Endothelial cell of umbilical vein (primary cell): Measurements from ENCODE around the gene SRSF10. TPM values are rescaled to one million over a fixed set of nuclear protein-coding genes. Genes with fewer than 3 reads are reported as not detected.

ENCODE experiments used
- BruUV-seq: library from RNA; stranded (reverse); fragments of 400-500 nt; replicated peaks from 2 replicates; lab custom pipeline; 2021; lab: Mats Ljungman, UMichigan
- CTCF ChIA-PET: fragments of 300-600, 350-600 bp; sonication (Branson Sonifier 250); formaldehyde crosslinking; loops from one replicate; lab custom pipeline; 2021; ENCODE audit warnings: antibody characterized with exemption, inconsistent platforms; lab: Charles Lee
- POLR2A ChIA-PET: fragments of 300-600, 350-600 bp; sonication (Branson Sonifier 250); formaldehyde crosslinking; loops from one replicate; lab custom pipeline; 2021; ENCODE audit warnings: antibody characterized with exemption, inconsistent platforms; lab: Charles Lee
- DNase-seq: peaks from one replicate; pipeline ENCODE4 v3.0.0-alpha.2; 2011; ENCODE audit warnings: low read depth, low spot score
- FAIRE-seq: peaks from 2 replicates; lab custom pipeline; 2011; peaks lifted over from hg19 to GRCh38; lab: Jason Lieb, UNC
- H2AFZ ChIP-seq: 2 replicates; pipeline ENCODE4 v1.6.0; 2012; ENCODE audit warnings: low read depth, low read length, control low read depth, inconsistent platforms
- H3K27ac ChIP-seq: 2 replicates; pipeline ENCODE4 v1.5.1; 2011; ENCODE audit warnings: low read depth, mild to moderate bottlenecking, control low read depth, low read length, moderate library complexity; ENCODE audit not compliant: insufficient read depth
- H3K27me3 ChIP-seq, 2 experiments: 2 replicates each; pipeline versions ENCODE4 v1.6.0 to v1.6.1; 2011; ENCODE audit warnings: low read length in 2 of 2, mixed read lengths in 1 of 2; ENCODE audit not compliant: control insufficient read depth in 2 of 2, insufficient read depth in 2 of 2
- H3K36me3 ChIP-seq, 2 experiments: 2 replicates in 1 of 2; 3 replicates in 1 of 2; pipeline ENCODE4 v1.5.1; 2011; ENCODE audit warnings: low read length in 2 of 2, mild to moderate bottlenecking in 1 of 2, moderate library complexity in 1 of 2; ENCODE audit not compliant: control insufficient read depth in 2 of 2, insufficient read depth in 2 of 2; ENCODE audit errors: extremely low read depth in 1 of 2
- H3K4me1 ChIP-seq: 3 replicates; pipeline ENCODE4 v1.5.1; 2011; ENCODE audit warnings: mild to moderate bottlenecking, low read length; ENCODE audit not compliant: control insufficient read depth, insufficient read depth; ENCODE audit errors: extremely low read depth
- H3K4me2 ChIP-seq: 2 replicates; pipeline ENCODE4 v1.6.1; 2011; ENCODE audit warnings: low read length, control low read depth, mixed read lengths; ENCODE audit not compliant: insufficient read depth
- H3K4me3 ChIP-seq, 3 experiments: fragments of 200-600 bp in 1 of 3; sonication (generic), shearing (Covaris generic) in 1 of 3; replicated peaks in 1 of 3; 2 replicates each; pipeline ENCODE4 v1.5.1; 2011 to 2016; ENCODE audit warnings: control low read depth in 3 of 3, low read length in 3 of 3, mild to moderate bottlenecking in 2 of 3, inconsistent platforms in 1 of 3, low read depth in 1 of 3, moderate library complexity in 1 of 3; ENCODE audit not compliant: insufficient read depth in 1 of 3
- H3K79me2 ChIP-seq: 2 replicates; pipeline ENCODE4 v1.6.0; 2012; ENCODE audit warnings: low read length, inconsistent platforms; ENCODE audit not compliant: control insufficient read depth, insufficient read depth
- H3K9ac ChIP-seq: replicated peaks from 2 replicates; pipeline ENCODE3; 2011; ENCODE audit warnings: low read length, control low read depth; ENCODE audit not compliant: insufficient read depth; ENCODE audit errors: extremely low read depth
- H3K9me1 ChIP-seq: replicated peaks from 3 replicates; pipeline ENCODE4 v1.6.0; 2011; ENCODE audit warnings: mild to moderate bottlenecking, low read length; ENCODE audit not compliant: control insufficient read depth, insufficient read depth; ENCODE audit errors: extremely low read depth
- H3K9me3 ChIP-seq: replicated peaks from 2 replicates; pipeline ENCODE4 v1.5.1; 2012; ENCODE audit warnings: low read length, inconsistent platforms; ENCODE audit not compliant: control insufficient read depth, insufficient read depth
- H4K20me1 ChIP-seq: replicated peaks from 2 replicates; pipeline ENCODE3; 2011; ENCODE audit warnings: mild to moderate bottlenecking, low read length; ENCODE audit not compliant: control insufficient read depth, insufficient read depth; ENCODE audit errors: extremely low read depth
- EZH2 ChIP-seq: IDR thresholded peaks from 2 replicates; pipeline ENCODE4 v1.6.1; 2012; ENCODE audit warnings: borderline replicate concordance, low read depth, mild to moderate bottlenecking, moderate library complexity, low read length, inconsistent platforms; ENCODE audit not compliant: severe bottlenecking
- FOS ChIP-seq: IDR thresholded peaks from 2 replicates; pipeline ENCODE4 v1.6.1; 2011; ENCODE audit warnings: mild to moderate bottlenecking, low read length, moderate library complexity, borderline replicate concordance; ENCODE audit not compliant: insufficient read depth
- GATA2 ChIP-seq: IDR thresholded peaks from 2 replicates; pipeline ENCODE4 v1.7.0; 2011; ENCODE audit warnings: low read depth, mild to moderate bottlenecking, moderate library complexity, mixed read lengths, low read length; ENCODE audit not compliant: insufficient read length, insufficient read depth
- JUN ChIP-seq: IDR thresholded peaks from 2 replicates; pipeline ENCODE4 v1.6.1; 2011; ENCODE audit warnings: borderline replicate concordance, low read depth; ENCODE audit not compliant: insufficient read length, insufficient read depth
- MYC ChIP-seq: IDR thresholded peaks from one replicate; pipeline ENCODE4 v1.6.1; 2011; ENCODE audit warnings: mild to moderate bottlenecking, low read depth, low read length
- POLR2A ChIP-seq: IDR thresholded peaks from 2 replicates; pipeline ENCODE4 v1.6.1; 2012; ENCODE audit warnings: low read depth, mild to moderate bottlenecking, control low read depth, low read length
- POLR2AphosphoS5 ChIP-seq: IDR thresholded peaks from 2 replicates; pipeline ENCODE4 v1.6.1; 2012; ENCODE audit warnings: low read depth, mild to moderate bottlenecking, control low read depth, low read length, moderate library complexity; ENCODE audit not compliant: insufficient read depth
- dilution Hi-C: fragments of 300-500 bp; cut with MboI; formaldehyde crosslinking; loops from one replicate; pipeline ENCODE4 v1.15.0; 2019; ENCODE audit warnings: low sequenced_read_pairs; ENCODE audit not compliant: extremely low pct_ligation_motif_present
- intact Hi-C: fragments of 100-400 bp; cut with micrococcal nuclease; formaldehyde crosslinking; loops from one replicate; pipeline ENCODE4 v1.10.0; 2022
- polyA plus RNA-seq, 4 experiments: library from polyadenylated mRNA; depleted of rRNA in 3 of 4; stranded (reverse) in 3 of 4; unstranded in 1 of 4; fragments of >200 nt; gene quantifications; 2 replicates each; pipeline versions ENCODE4 v1.2.1 to v1.2.3, GENCODE V29; 2011 to 2012; ENCODE audit warnings: missing spikeins in 1 of 4
- total RNA-seq: library from RNA; stranded (reverse); gene quantifications from 2 replicates; pipeline ENCODE4 v1.2.3, GENCODE V29; 2021
- TF ChIP-seq, protein P1 (sequence below): IDR thresholded peaks from 2 replicates; pipeline ENCODE4 v1.6.1; 2011; ENCODE audit not compliant: insufficient read depth, insufficient read length
- TF ChIP-seq, protein P2 (sequence below), 2 donors: IDR thresholded peaks; 1 replicate in 1 of 2; 2 replicates in 1 of 2; pipeline ENCODE4 v1.5.1; 2011; ENCODE audit warnings: low read length in 2 of 2, mild to moderate bottlenecking in 2 of 2, moderate library complexity in 2 of 2, control low read depth in 1 of 2, inconsistent platforms in 1 of 2, low read depth in 1 of 2; ENCODE audit not compliant: insufficient read depth in 1 of 2; ENCODE audit errors: extremely low read depth in 1 of 2

SRSF10 gene
- total and polyA plus RNA-seq, 2 donors (not counting 3 experiments of a cell fraction or from before 2014, with no cell fraction given), result 124 to 135 TPM

DNA sequence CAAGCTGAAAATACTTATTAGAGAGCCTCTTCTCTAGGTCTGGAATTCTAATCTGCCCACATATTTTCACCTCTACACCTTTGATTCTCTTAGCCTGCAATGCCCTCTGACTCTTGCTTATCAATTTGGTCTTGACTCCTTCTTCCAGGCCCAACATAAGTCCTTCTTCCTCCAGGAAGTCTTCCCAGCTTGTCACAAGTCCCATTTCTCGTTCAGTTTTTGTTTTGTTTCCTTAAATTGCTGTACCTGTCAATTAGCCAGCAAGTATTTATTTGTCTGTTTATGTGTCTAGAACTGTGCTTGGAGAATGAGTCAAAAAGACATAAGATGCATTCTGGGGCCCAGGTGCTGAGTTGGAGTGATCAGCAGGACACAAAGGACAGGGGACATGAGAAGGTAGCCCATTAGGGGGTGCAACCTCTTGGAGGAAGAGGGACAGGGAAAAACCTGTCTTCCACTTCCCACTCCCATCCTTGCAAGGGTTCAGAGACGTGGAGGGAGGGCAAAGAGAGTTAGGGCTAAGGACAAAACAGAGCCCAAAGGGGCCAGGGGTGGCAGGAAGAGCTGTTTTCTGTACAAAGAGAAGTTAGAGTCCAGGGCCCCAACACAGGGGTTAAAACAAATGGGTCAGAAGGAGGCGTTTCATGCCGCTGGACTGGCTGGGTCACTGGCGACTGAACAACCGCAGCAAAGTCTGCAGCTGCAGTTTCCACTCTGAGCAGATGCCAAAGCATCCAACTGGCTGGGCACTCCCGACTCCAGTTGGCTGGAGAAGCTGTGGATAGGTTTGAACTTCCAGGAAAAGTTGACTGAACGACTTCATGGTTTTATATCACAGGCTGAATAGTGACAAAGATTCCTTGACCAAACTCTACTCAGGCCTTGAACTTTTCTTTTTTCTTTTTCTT is 56.3 kb downstream of the SRSF10 start:
- Histone ChIP-seq H3K36me3 (no peaks in the 10 kb centered on the region), H3K4me2 (no peak overlapping the region), H3K4me1 (no peaks in the 10 kb centered on the region), H4K20me1 (no peaks in the 10 kb centered on the region), H3K27me3 (peaks cover under 1 to 8% of the 10 kb centered on the region in 2 experiments), H3K9me3 (no peaks in the 10 kb centered on the region), H3K9ac (no peak overlapping the region), H3K27ac (no peak overlapping the region), H2AFZ (no peak overlapping the region), H3K4me3 (no peak overlapping the region), H3K79me2 (no peaks in the 10 kb centered on the region), H3K9me1 (no peaks in the 10 kb centered on the region)
- intact Hi-C loops, result no loop called here
- dilution Hi-C loops, result no loop called here
- POLR2A ChIA-PET, result interaction anchor here (0.6 kb wide), 1 partner anchor 226 kb away, joined by 5 read pairs; no protein-coding TSS in a partner anchor
- BruUV-seq, result no TSS peak
- TF ChIP-seq EZH2 (no peak), POLR2A (no peak), JUN (no peak), GATA2 (no peak), MYC (no peak), POLR2AphosphoS5 (no peak), FOS (no peak)
- TF ChIP-seq, protein P1, sequence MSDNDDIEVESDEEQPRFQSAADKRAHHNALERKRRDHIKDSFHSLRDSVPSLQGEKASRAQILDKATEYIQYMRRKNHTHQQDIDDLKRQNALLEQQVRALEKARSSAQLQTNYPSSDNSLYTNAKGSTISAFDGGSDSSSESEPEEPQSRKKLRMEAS, result no peak
- TF ChIP-seq, protein P2, sequence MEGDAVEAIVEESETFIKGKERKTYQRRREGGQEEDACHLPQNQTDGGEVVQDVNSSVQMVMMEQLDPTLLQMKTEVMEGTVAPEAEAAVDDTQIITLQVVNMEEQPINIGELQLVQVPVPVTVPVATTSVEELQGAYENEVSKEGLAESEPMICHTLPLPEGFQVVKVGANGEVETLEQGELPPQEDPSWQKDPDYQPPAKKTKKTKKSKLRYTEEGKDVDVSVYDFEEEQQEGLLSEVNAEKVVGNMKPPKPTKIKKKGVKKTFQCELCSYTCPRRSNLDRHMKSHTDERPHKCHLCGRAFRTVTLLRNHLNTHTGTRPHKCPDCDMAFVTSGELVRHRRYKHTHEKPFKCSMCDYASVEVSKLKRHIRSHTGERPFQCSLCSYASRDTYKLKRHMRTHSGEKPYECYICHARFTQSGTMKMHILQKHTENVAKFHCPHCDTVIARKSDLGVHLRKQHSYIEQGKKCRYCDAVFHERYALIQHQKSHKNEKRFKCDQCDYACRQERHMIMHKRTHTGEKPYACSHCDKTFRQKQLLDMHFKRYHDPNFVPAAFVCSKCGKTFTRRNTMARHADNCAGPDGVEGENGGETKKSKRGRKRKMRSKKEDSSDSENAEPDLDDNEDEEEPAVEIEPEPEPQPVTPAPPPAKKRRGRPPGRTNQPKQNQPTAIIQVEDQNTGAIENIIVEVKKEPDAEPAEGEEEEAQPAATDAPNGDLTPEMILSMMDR (IDR thresholded peaks at IDR 0.05; ENCODE audit: extremely low read depth in 1 of 2, insufficient read depth in 1 of 2, low read depth in 1 of 2, low read length in 2 of 2), result no peak
- CTCF ChIA-PET, result interaction anchor here (1.0 kb wide), 1 partner anchor 16 kb away, joined by 5 read pairs; no protein-coding TSS in a partner anchor
- FAIRE-seq, result no peak
- DNase-seq, result no peak
